WTC11 (cell line): ENCODE measurements around the gene TUBE1. TPM values are rescaled to one million over a fixed set of nuclear protein-coding genes. Genes with fewer than 3 reads are reported as not detected.

Source experiments
- ATAC-seq: fragments of 200-7000 bp; cut with Tn5 transposase; 2 replicates; pipeline ENCODE4 v1.10.0; 2021; ENCODE audit warnings: mild to moderate bottlenecking, moderate library complexity
- CTCF ChIA-PET: fragments of 300-600 bp; sonication (Branson Sonifier 250); formaldehyde crosslinking; loops from one replicate; lab custom pipeline; 2021; ENCODE audit warnings: antibody characterized with exemption; lab: Charles Lee
- POLR2A ChIA-PET: fragments of 350-600 bp; sonication (Branson Sonifier 250); formaldehyde crosslinking; loops from one replicate; lab custom pipeline; 2021; ENCODE audit warnings: antibody characterized with exemption; lab: Charles Lee
- DNase-seq: peaks from one replicate; pipeline ENCODE4 v3.0.0; 2021; ENCODE audit warnings: low spot score
- H3K27ac Mint-ChIP-seq: 2 replicates; pipeline ENCODE4 v1.8.0; 2021; ENCODE audit warnings: mixed read lengths
- H3K27me3 Mint-ChIP-seq: 2 replicates; pipeline ENCODE4 v1.8.0; 2021; ENCODE audit warnings: low read depth, mild to moderate bottlenecking, moderate library complexity, mixed read lengths
- H3K36me3 Mint-ChIP-seq: 2 replicates; pipeline ENCODE4 v1.8.0; 2021; ENCODE audit warnings: mixed read lengths
- H3K4me1 Mint-ChIP-seq: 2 replicates; pipeline ENCODE4 v1.8.0; 2022; ENCODE audit warnings: mixed read lengths
- H3K4me3 Mint-ChIP-seq: 2 replicates; pipeline ENCODE4 v1.8.0; 2021; ENCODE audit warnings: mild to moderate bottlenecking, moderate library complexity, mixed read lengths
- H3K9me3 Mint-ChIP-seq: 2 replicates; pipeline ENCODE4 v1.8.0; 2021; ENCODE audit warnings: mixed read lengths
- AR ChIP-seq: fragments of 250-450 bp; sonication (Bioruptor Pico); IDR thresholded peaks from 2 replicates; pipeline ENCODE4 v1.9.0; 2021; ENCODE audit warnings: mild to moderate bottlenecking
- CREB1 ChIP-seq: sonication (generic); formaldehyde crosslinking; IDR thresholded peaks from 2 replicates; pipeline ENCODE4 v1.8.0; 2023; ENCODE audit warnings: mild to moderate bottlenecking, missing genetic modification reagents
- ELF4 ChIP-seq: sonication (generic); formaldehyde crosslinking; IDR thresholded peaks from 2 replicates; pipeline ENCODE4 v1.8.1; 2022; ENCODE audit warnings: low read depth, mild to moderate bottlenecking, moderate library complexity, missing genetic modification reagents
- ETV6 ChIP-seq: sonication (generic); formaldehyde crosslinking; IDR thresholded peaks from 2 replicates; pipeline ENCODE4 v1.8.1; 2022; ENCODE audit warnings: mild to moderate bottlenecking, missing genetic modification reagents
- FOXP1 ChIP-seq: sonication (generic); formaldehyde crosslinking; IDR thresholded peaks from 2 replicates; pipeline ENCODE4 v1.8.0; 2022; ENCODE audit warnings: missing genetic modification reagents, mild to moderate bottlenecking, moderate library complexity, borderline replicate concordance
- GRHL2 ChIP-seq: fragments of 250-450 bp; sonication (Bioruptor Pico); IDR thresholded peaks from 2 replicates; pipeline ENCODE4 v1.8.0; 2022; ENCODE audit warnings: mild to moderate bottlenecking, moderate library complexity; ENCODE audit not compliant: insufficient replicate concordance, severe bottlenecking
- JUN ChIP-seq: sonication (generic); formaldehyde crosslinking; IDR thresholded peaks from 2 replicates; pipeline ENCODE4 v1.8.0; 2023; ENCODE audit warnings: mild to moderate bottlenecking, missing genetic modification reagents
- MXD4 ChIP-seq: fragments of 250-450 bp; sonication (Bioruptor Pico); IDR thresholded peaks from 2 replicates; pipeline ENCODE4 v1.8.0; 2021; ENCODE audit warnings: mild to moderate bottlenecking, moderate library complexity, borderline replicate concordance
- NFYB ChIP-seq: sonication (generic); formaldehyde crosslinking; conservative IDR thresholded peaks from 2 replicates; pipeline ENCODE4 v1.8.0; 2022; ENCODE audit warnings: low read depth, missing genetic modification reagents
- NR2C2 ChIP-seq: sonication (generic); formaldehyde crosslinking; IDR thresholded peaks from 2 replicates; pipeline ENCODE4 v1.8.0; 2022; ENCODE audit warnings: mild to moderate bottlenecking, missing genetic modification reagents
- PRRX2 ChIP-seq: fragments of 250-450 bp; sonication (Bioruptor Pico); IDR thresholded peaks from 2 replicates; pipeline ENCODE4 v1.8.0; 2021; ENCODE audit warnings: mild to moderate bottlenecking
- TEAD4 ChIP-seq: sonication (generic); formaldehyde crosslinking; IDR thresholded peaks from 2 replicates; pipeline ENCODE4 v1.8.0; 2022; ENCODE audit warnings: mild to moderate bottlenecking, missing genetic modification reagents
- USF2 ChIP-seq: sonication (generic); formaldehyde crosslinking; IDR thresholded peaks from 2 replicates; pipeline ENCODE4 v1.8.1; 2023; ENCODE audit warnings: mild to moderate bottlenecking, missing genetic modification reagents, moderate library complexity
- ZNF416 ChIP-seq: fragments of 250-450 bp; sonication (Bioruptor Pico); IDR thresholded peaks from 2 replicates; pipeline ENCODE4 v1.9.0; 2021; ENCODE audit warnings: mild to moderate bottlenecking, inconsistent platforms
- total RNA-seq: library from RNA; stranded (reverse); gene quantifications from 3 replicates; pipeline ENCODE4 v1.2.3, GENCODE V29; 2021

Gene TUBE1
- total RNA-seq, 1 experiment from 2014 or later, result 16.9 TPM

GRCh38 chr6:112021691-112022310, 65.5 kb downstream of the TUBE1 start:
- Mint-ChIP-seq H3K27me3 (peaks cover 6% of the 10 kb centered on the region), H3K4me1 (no peaks in the 10 kb centered on the region), H3K4me3 (no peak overlapping the region), H3K36me3 (peaks cover 9% of the 10 kb centered on the region), H3K9me3 (peaks cover 18% of the 10 kb centered on the region), H3K27ac (no peak overlapping the region)
- no peak for TF ChIP-seq FOXP1 (CRISPR knock-in tag)
- no peak for TF ChIP-seq CREB1 (CRISPR knock-in tag)
- no peak for TF ChIP-seq USF2 (CRISPR knock-in tag)
- TF ChIP-seq NFYB (CRISPR knock-in tag), result no peak
- no peak for TF ChIP-seq ETV6 (CRISPR knock-in tag)
- TF ChIP-seq ELF4 (CRISPR knock-in tag), result no peak
- TF ChIP-seq NR2C2 (CRISPR knock-in tag), result no peak
- no peak for TF ChIP-seq TEAD4 (CRISPR knock-in tag)
- no peak for TF ChIP-seq GRHL2 (CRISPR knock-in tag)
- TF ChIP-seq JUN (CRISPR knock-in tag), result no peak
- TF ChIP-seq MXD4 (CRISPR knock-in tag), result no peak
- TF ChIP-seq PRRX2 (CRISPR knock-in tag), result no peak
- TF ChIP-seq AR (CRISPR knock-in tag), result no peak
- no peak for TF ChIP-seq ZNF416 (CRISPR knock-in tag)
- ATAC-seq (no peak), DNase-seq (no peak)
- ChIA-PET POLR2A (no interaction called here), CTCF (no interaction called here)

Other genes with a start within 250 kb of the TUBE1 start
- 57.1 to 63.9 TPM (median 59.0 TPM) in 3 replicates for gene FYN, start 214.0 kb downstream of the TUBE1 start, total RNA-seq
- gene CCN6, start 33.4 kb downstream of the TUBE1 start, total RNA-seq, result not detected in 3 replicates
- 19.7 to 26.4 TPM (median 20.0 TPM) in 3 replicates for gene FAM229B, start 109 bp upstream of the TUBE1 start, total RNA-seq
- 1.6 to 2.6 TPM (median 1.7 TPM) in 3 replicates for gene LAMA4, start 167.1 kb upstream of the TUBE1 start, total RNA-seq